HEK293 (cell line): ENCODE measurements around the gene PDE4D.
A peak's percentile ranks its signal among the peaks of the same experiment; 100 is the strongest.

Experiments used
- CTCF ChIA-PET: fragments of 350-600 bp; formaldehyde crosslinking; extraction: SDS; loops from one replicate; lab custom pipeline; 2021; ENCODE audit warnings: antibody characterized with exemption; lab: Yijun Ruan, JAX
- POLR2A ChIA-PET: fragments of 300-600 bp; formaldehyde crosslinking; extraction: SDS; loops from one replicate; lab custom pipeline; 2020; ENCODE audit warnings: antibody characterized with exemption, inconsistent platforms; lab: Yijun Ruan, JAX
- H3K27ac ChIP-seq: fragments of 200-500 bp; sonication (Bioruptor generic); 2 replicates; pipeline ENCODE4 v1.5.1; 2014; ENCODE audit warnings: low read depth, low read length, control low read depth, inconsistent platforms; ENCODE audit errors: extremely low read depth
- H3K36me3 ChIP-seq, 2 experiments: fragments of 200-500 bp in 1 of 2; sonication (Bioruptor generic) in 1 of 2; 1 replicate in 1 of 2; 2 replicates in 1 of 2; pipeline ENCODE4 v1.5.1; 2014 to 2017; ENCODE audit warnings: inconsistent platforms in 2 of 2, low read length in 2 of 2; ENCODE audit not compliant: control insufficient read depth in 2 of 2, insufficient read depth in 1 of 2
- H3K4me1 ChIP-seq: fragments of 200-500 bp; sonication (Bioruptor generic); 2 replicates; pipeline ENCODE4 v1.5.1; 2014; ENCODE audit warnings: mild to moderate bottlenecking, low read length, inconsistent platforms; ENCODE audit not compliant: control insufficient read depth, insufficient read depth
- H3K4me3 ChIP-seq: 2 replicates; pipeline ENCODE4 v1.5.1; 2011; ENCODE audit warnings: low read depth, mild to moderate bottlenecking, control low read depth, low read length, moderate library complexity
- H3K9me3 ChIP-seq: fragments of 200-500 bp; sonication (Bioruptor generic); 2 replicates; pipeline ENCODE4 v1.5.1; 2014; ENCODE audit warnings: low read depth, low read length, inconsistent platforms; ENCODE audit not compliant: control insufficient read depth, insufficient read depth
- FEZF1 ChIP-seq: fragments of 450-650 bp; formaldehyde crosslinking; IDR thresholded peaks from 2 replicates; pipeline ENCODE4 v1.5.1; 2016; ENCODE audit warnings: missing biosample characterization, missing genetic modification characterization
- MEIS1 ChIP-seq: sonication (generic); formaldehyde crosslinking; IDR thresholded peaks from 2 replicates; pipeline ENCODE4 v1.8.1; 2022; ENCODE audit warnings: missing genetic modification reagents, mild to moderate bottlenecking, borderline replicate concordance
- OVOL3 ChIP-seq: fragments of 450-650 bp; formaldehyde crosslinking; IDR thresholded peaks from 2 replicates; pipeline ENCODE4 v1.5.1; 2016; ENCODE audit warnings: missing biosample characterization, missing genetic modification characterization
- TRIM28 ChIP-seq: IDR thresholded peaks from 2 replicates; pipeline ENCODE4 v1.6.1; 2011; ENCODE audit warnings: low read length, control low read depth, borderline replicate concordance
- ZBTB17 ChIP-seq: fragments of 450-650 bp; formaldehyde crosslinking; IDR thresholded peaks from 2 replicates; pipeline ENCODE4 v1.5.1; 2016; ENCODE audit warnings: missing biosample characterization, missing genetic modification characterization
- ZBTB20 ChIP-seq: fragments of 450-650 bp; formaldehyde crosslinking; IDR thresholded peaks from 2 replicates; pipeline ENCODE4 v1.5.1; 2016; ENCODE audit warnings: missing biosample characterization, missing genetic modification characterization
- ZBTB48 ChIP-seq: fragments of 450-650 bp; formaldehyde crosslinking; IDR thresholded peaks from 2 replicates; pipeline ENCODE4 v1.5.1; 2016; ENCODE audit warnings: missing biosample characterization, missing genetic modification characterization
- ZEB2 ChIP-seq: fragments of 450-650 bp; formaldehyde crosslinking; IDR thresholded peaks from 2 replicates; pipeline ENCODE4 v1.5.1; 2016; ENCODE audit warnings: missing biosample characterization, missing genetic modification characterization
- ZNF10 ChIP-seq: fragments of 450-650 bp; formaldehyde crosslinking; IDR thresholded peaks from 2 replicates; pipeline ENCODE4 v1.5.1; 2017; ENCODE audit warnings: missing biosample characterization, missing genetic modification characterization
- ZNF132 ChIP-seq: fragments of 450-650 bp; formaldehyde crosslinking; IDR thresholded peaks from 2 replicates; pipeline ENCODE4 v1.5.1; 2017; ENCODE audit warnings: missing biosample characterization, missing genetic modification characterization, borderline replicate concordance
- ZNF335 ChIP-seq: fragments of 450-650 bp; formaldehyde crosslinking; conservative IDR thresholded peaks from 2 replicates; pipeline ENCODE4 v1.5.1; 2016; ENCODE audit warnings: missing biosample characterization, missing genetic modification characterization
- ZNF341 ChIP-seq: fragments of 450-650 bp; formaldehyde crosslinking; IDR thresholded peaks from 2 replicates; pipeline ENCODE4; 2016; ENCODE audit warnings: low read depth, missing biosample characterization, missing genetic modification characterization
- ZNF350 ChIP-seq: fragments of 450-650 bp; formaldehyde crosslinking; IDR thresholded peaks from 2 replicates; pipeline ENCODE4 v1.5.0; 2017; ENCODE audit warnings: missing biosample characterization, mild to moderate bottlenecking, missing genetic modification characterization
- ZNF521 ChIP-seq: fragments of 450-650 bp; formaldehyde crosslinking; IDR thresholded peaks from 2 replicates; pipeline ENCODE4 v1.5.1; 2017; ENCODE audit warnings: missing biosample characterization, mild to moderate bottlenecking, missing genetic modification characterization
- ZNF530 ChIP-seq: fragments of 450-650 bp; formaldehyde crosslinking; IDR thresholded peaks from 2 replicates; pipeline ENCODE4 v1.5.1; 2016; ENCODE audit warnings: low read depth, missing biosample characterization, missing genetic modification characterization
- ZNF585B ChIP-seq: fragments of 450-650 bp; formaldehyde crosslinking; IDR thresholded peaks from 2 replicates; pipeline ENCODE4 v1.5.1; 2016; ENCODE audit warnings: missing biosample characterization, missing genetic modification characterization
- ZNF629 ChIP-seq: fragments of 450-650 bp; formaldehyde crosslinking; IDR thresholded peaks from 2 replicates; pipeline ENCODE4 v1.5.1; 2017; ENCODE audit warnings: missing biosample characterization, missing genetic modification characterization
- ZNF677 ChIP-seq: fragments of 450-650 bp; IDR thresholded peaks from 2 replicates; pipeline ENCODE4 v1.5.0; 2018; ENCODE audit warnings: missing biosample characterization, mild to moderate bottlenecking, missing genetic modification characterization, moderate library complexity
- ZNF791 ChIP-seq: fragments of 450-650 bp; formaldehyde crosslinking; IDR thresholded peaks from 2 replicates; pipeline ENCODE4 v1.5.1; 2016; ENCODE audit warnings: missing biosample characterization, missing genetic modification characterization
- TF ChIP-seq, protein P1 (sequence below): fragments of 450-650 bp; formaldehyde crosslinking; IDR thresholded peaks from 2 replicates; pipeline ENCODE4 v1.5.1; 2016; ENCODE audit warnings: missing biosample characterization, missing genetic modification characterization, low read depth
- TF ChIP-seq, protein P2 (sequence below): sonication (generic); formaldehyde crosslinking; IDR thresholded peaks from 2 replicates; pipeline ENCODE4 v1.8.1; 2022; ENCODE audit warnings: mild to moderate bottlenecking, moderate library complexity, missing genetic modification reagents
- TF ChIP-seq, protein P3 (sequence below): fragments of 450-650 bp; formaldehyde crosslinking; IDR thresholded peaks from 2 replicates; pipeline ENCODE4 v1.5.1; 2017; ENCODE audit warnings: missing biosample characterization, missing genetic modification characterization
- TF ChIP-seq, protein P4 (sequence below): fragments of 450-650 bp; formaldehyde crosslinking; IDR thresholded peaks from 2 replicates; pipeline ENCODE4 v1.5.1; 2016; ENCODE audit warnings: missing biosample characterization, missing genetic modification characterization
- TF ChIP-seq, protein P5 (sequence below): fragments of 450-650 bp; formaldehyde crosslinking; IDR thresholded peaks from 2 replicates; pipeline ENCODE4 v1.5.1; 2016; ENCODE audit warnings: missing biosample characterization, missing genetic modification characterization
- TF ChIP-seq, protein P6 (sequence below): fragments of 450-650 bp; formaldehyde crosslinking; IDR thresholded peaks from 2 replicates; pipeline ENCODE4 v1.5.1; 2016; ENCODE audit warnings: missing biosample characterization, missing genetic modification characterization
- TF ChIP-seq, protein P7 (sequence below): fragments of 450-650 bp; formaldehyde crosslinking; IDR thresholded peaks from 2 replicates; pipeline ENCODE4 v1.5.1; 2016; ENCODE audit warnings: missing biosample characterization, missing genetic modification characterization

Gene PDE4D

DNA sequence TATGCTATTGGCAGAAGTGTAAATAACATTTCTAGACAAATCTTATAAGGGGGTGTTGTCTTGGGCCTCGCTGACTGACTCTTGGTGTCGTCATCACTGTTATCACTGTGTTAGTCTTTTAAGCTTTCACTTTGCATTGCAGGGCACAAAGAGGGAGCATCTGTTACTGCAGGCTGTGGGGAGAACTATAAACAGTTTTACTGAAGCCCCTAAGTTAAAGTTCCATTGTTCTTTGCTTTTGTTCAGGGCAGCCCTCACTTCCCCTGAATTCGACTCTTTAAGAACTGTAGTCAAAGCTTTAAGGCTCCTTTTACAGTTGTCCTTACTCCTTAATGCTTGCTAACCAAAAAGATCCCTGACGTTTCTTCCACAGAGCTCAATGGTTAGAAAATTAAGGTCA, 705.7 kb downstream of the PDE4D start:
- no peak overlapping the region for H3K4me3 ChIP-seq
- H3K36me3 ChIP-seq, result no peaks in the 10 kb centered on the region
- ChIA-PET POLR2A (interaction anchor here (0.5 to 1.3 kb wide), 3 partner anchors 36 to 193 kb away, joined by 3 to 5 read pairs (median 4); no protein-coding TSS in a partner anchor), CTCF (interaction anchor here (0.6 to 7.0 kb wide), 54 partner anchors 8 to 647 kb away, joined by 3 to 116 read pairs (median 6); no protein-coding TSS in a partner anchor)
- H3K27ac ChIP-seq, result no peak overlapping the region
- peaks cover 11% of the 10 kb centered on the region for H3K4me1 ChIP-seq
- no peaks in the 10 kb centered on the region for H3K9me3 ChIP-seq
- no peak for TF ChIP-seq MEIS1 (CRISPR knock-in tag)
- no peak for TF ChIP-seq ZNF585B (tag by site-specific recombination)
- TF ChIP-seq, protein P1, sequence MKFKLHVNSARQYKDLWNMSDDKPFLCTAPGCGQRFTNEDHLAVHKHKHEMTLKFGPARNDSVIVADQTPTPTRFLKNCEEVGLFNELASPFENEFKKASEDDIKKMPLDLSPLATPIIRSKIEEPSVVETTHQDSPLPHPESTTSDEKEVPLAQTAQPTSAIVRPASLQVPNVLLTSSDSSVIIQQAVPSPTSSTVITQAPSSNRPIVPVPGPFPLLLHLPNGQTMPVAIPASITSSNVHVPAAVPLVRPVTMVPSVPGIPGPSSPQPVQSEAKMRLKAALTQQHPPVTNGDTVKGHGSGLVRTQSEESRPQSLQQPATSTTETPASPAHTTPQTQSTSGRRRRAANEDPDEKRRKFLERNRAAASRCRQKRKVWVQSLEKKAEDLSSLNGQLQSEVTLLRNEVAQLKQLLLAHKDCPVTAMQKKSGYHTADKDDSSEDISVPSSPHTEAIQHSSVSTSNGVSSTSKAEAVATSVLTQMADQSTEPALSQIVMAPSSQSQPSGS (tag by site-specific recombination), result peak; percentile 72; the same call in 1 of the 2 replicates
- TF ChIP-seq ZNF629 (tag by site-specific recombination), result peak; percentile 53; the same call in 1 of the 2 replicates
- peak; percentile 50; the same call in 1 of the 2 replicates for TF ChIP-seq FEZF1 (tag by site-specific recombination)
- no peak for TF ChIP-seq ZNF521
- no peak for TF ChIP-seq ZNF530
- no peak for TF ChIP-seq ZBTB17 (tag by site-specific recombination)
- TF ChIP-seq ZBTB48 (tag by site-specific recombination), result peak; percentile 60; the same call in 1 of the 2 replicates
- no peak for TF ChIP-seq ZNF335 (tag by site-specific recombination)
- TF ChIP-seq, protein P2, sequence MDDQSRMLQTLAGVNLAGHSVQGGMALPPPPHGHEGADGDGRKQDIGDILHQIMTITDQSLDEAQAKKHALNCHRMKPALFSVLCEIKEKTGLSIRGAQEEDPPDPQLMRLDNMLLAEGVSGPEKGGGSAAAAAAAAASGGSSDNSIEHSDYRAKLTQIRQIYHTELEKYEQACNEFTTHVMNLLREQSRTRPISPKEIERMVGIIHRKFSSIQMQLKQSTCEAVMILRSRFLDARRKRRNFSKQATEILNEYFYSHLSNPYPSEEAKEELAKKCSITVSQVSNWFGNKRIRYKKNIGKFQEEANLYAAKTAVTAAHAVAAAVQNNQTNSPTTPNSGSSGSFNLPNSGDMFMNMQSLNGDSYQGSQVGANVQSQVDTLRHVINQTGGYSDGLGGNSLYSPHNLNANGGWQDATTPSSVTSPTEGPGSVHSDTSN (CRISPR knock-in tag), result no peak
- TF ChIP-seq, all 188 proteins: peak for 4

DNA sequence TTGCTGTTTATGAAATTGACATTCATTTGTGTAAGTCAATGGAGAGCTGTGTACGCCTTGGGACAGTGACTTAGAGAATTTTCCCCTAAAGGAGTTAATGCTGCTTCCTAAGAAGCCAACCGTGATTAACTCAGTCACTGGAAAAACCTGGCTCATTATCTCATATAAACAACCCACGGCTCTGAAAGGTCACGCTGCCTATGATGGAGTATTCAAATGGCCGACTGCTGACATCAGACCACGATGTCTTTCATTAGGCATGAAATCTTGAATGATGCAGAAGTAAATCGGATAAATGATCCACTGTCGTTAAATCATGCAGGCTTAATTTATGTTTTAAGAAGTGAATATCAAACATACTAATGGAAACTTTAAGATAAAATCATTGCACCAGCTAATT, 706.9 kb downstream of the PDE4D start:
- Histone ChIP-seq H3K36me3 (no peaks in the 10 kb centered on the region), H3K9me3 (no peaks in the 10 kb centered on the region), H3K27ac (no peak overlapping the region), H3K4me1 (peaks cover 11% of the 10 kb centered on the region), H3K4me3 (no peak overlapping the region)
- ChIA-PET POLR2A (no interaction called here), CTCF (interaction anchor here (1.8 to 7.0 kb wide), 7 partner anchors 13 to 203 kb away, joined by 8 to 116 read pairs (median 28); no protein-coding TSS in a partner anchor)
- 0 out of 2 replicates have a peak, but pooled peaks have one; percentile 22 for TF ChIP-seq ZNF10 (tag by site-specific recombination)
- TF ChIP-seq ZNF132 (tag by site-specific recombination), result no peak
- TF ChIP-seq ZNF341, result no peak
- peak; percentile 50; the same call in 1 of the 2 replicates for TF ChIP-seq OVOL3
- no peak for TF ChIP-seq ZNF677 (tag by site-specific recombination)
- no peak for TF ChIP-seq TRIM28
- TF ChIP-seq, protein P3, sequence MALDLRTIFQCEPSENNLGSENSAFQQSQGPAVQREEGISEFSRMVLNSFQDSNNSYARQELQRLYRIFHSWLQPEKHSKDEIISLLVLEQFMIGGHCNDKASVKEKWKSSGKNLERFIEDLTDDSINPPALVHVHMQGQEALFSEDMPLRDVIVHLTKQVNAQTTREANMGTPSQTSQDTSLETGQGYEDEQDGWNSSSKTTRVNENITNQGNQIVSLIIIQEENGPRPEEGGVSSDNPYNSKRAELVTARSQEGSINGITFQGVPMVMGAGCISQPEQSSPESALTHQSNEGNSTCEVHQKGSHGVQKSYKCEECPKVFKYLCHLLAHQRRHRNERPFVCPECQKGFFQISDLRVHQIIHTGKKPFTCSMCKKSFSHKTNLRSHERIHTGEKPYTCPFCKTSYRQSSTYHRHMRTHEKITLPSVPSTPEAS, result no peak
- TF ChIP-seq ZEB2, result 0 out of 2 replicates have a peak, but pooled peaks have one; percentile 36
- TF ChIP-seq, protein P4, sequence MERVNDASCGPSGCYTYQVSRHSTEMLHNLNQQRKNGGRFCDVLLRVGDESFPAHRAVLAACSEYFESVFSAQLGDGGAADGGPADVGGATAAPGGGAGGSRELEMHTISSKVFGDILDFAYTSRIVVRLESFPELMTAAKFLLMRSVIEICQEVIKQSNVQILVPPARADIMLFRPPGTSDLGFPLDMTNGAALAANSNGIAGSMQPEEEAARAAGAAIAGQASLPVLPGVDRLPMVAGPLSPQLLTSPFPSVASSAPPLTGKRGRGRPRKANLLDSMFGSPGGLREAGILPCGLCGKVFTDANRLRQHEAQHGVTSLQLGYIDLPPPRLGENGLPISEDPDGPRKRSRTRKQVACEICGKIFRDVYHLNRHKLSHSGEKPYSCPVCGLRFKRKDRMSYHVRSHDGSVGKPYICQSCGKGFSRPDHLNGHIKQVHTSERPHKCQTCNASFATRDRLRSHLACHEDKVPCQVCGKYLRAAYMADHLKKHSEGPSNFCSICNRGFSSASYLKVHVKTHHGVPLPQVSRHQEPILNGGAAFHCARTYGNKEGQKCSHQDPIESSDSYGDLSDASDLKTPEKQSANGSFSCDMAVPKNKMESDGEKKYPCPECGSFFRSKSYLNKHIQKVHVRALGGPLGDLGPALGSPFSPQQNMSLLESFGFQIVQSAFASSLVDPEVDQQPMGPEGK, result no peak
- TF ChIP-seq, protein P5, sequence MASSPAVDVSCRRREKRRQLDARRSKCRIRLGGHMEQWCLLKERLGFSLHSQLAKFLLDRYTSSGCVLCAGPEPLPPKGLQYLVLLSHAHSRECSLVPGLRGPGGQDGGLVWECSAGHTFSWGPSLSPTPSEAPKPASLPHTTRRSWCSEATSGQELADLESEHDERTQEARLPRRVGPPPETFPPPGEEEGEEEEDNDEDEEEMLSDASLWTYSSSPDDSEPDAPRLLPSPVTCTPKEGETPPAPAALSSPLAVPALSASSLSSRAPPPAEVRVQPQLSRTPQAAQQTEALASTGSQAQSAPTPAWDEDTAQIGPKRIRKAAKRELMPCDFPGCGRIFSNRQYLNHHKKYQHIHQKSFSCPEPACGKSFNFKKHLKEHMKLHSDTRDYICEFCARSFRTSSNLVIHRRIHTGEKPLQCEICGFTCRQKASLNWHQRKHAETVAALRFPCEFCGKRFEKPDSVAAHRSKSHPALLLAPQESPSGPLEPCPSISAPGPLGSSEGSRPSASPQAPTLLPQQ (tag by site-specific recombination), result no peak
- TF ChIP-seq, protein P6, sequence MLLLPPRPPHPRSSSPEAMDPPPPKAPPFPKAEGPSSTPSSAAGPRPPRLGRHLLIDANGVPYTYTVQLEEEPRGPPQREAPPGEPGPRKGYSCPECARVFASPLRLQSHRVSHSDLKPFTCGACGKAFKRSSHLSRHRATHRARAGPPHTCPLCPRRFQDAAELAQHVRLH (tag by site-specific recombination), result no peak
- no peak for TF ChIP-seq ZBTB20 (tag by site-specific recombination)
- TF ChIP-seq ZNF350 (tag by site-specific recombination), result no peak
- TF ChIP-seq, protein P7, sequence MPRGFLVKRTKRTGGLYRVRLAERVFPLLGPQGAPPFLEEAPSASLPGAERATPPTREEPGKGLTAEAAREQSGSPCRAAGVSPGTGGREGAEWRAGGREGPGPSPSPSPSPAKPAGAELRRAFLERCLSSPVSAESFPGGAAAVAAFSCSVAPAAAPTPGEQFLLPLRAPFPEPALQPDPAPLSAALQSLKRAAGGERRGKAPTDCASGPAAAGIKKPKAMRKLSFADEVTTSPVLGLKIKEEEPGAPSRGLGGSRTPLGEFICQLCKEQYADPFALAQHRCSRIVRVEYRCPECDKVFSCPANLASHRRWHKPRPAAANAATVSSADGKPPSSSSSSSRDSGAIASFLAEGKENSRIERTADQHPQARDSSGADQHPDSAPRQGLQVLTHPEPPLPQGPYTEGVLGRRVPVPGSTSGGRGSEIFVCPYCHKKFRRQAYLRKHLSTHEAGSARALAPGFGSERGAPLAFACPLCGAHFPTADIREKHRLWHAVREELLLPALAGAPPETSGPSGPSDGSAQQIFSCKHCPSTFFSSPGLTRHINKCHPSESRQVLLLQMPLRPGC (tag by site-specific recombination), result peak; percentile 50; the same call in 1 of the 2 replicates
- TF ChIP-seq ZNF791 (tag by site-specific recombination), result no peak
